HepG2 (cell line): ENCODE measurements around the gene DHX32. TPM values are rescaled to one million over a fixed set of nuclear protein-coding genes. Genes with fewer than 3 reads are reported as not detected.

Experiments
- ATF3 ChIP-seq: sonication (generic); formaldehyde crosslinking; IDR thresholded peaks from 2 replicates; pipeline ENCODE4 v1.4.0; 2020; ENCODE audit warnings: missing genetic modification reagents
- FOSL2 ChIP-seq: sonication (generic); formaldehyde crosslinking; IDR thresholded peaks from 2 replicates; pipeline ENCODE4 v1.4.0; 2020; ENCODE audit warnings: missing genetic modification reagents
- FOXC1 ChIP-seq: sonication (generic); formaldehyde crosslinking; IDR thresholded peaks from 2 replicates; pipeline ENCODE4 v1.8.0; 2022; ENCODE audit warnings: mild to moderate bottlenecking, missing genetic modification reagents, borderline replicate concordance
- JUNB ChIP-seq: sonication (generic); formaldehyde crosslinking; IDR thresholded peaks from 2 replicates; pipeline ENCODE4 v1.8.0; 2022; ENCODE audit warnings: missing genetic modification reagents, mild to moderate bottlenecking, borderline replicate concordance
- LCORL ChIP-seq, 2 experiments: fragments of 450-650 bp in 1 of 2; sonication (generic) in 1 of 2; formaldehyde crosslinking in 1 of 2; IDR thresholded peaks; 2 replicates each; pipeline versions ENCODE4 v1.5.0 to v1.6.1; 2017 to 2020; ENCODE audit warnings: antibody characterized with exemption in 1 of 2, missing genetic modification reagents in 1 of 2
- MED1 ChIP-seq: sonication (generic); formaldehyde crosslinking; IDR thresholded peaks from 2 replicates; pipeline ENCODE4 v1.4.0; 2020; ENCODE audit warnings: missing genetic modification reagents
- PATZ1 ChIP-seq: sonication (generic); formaldehyde crosslinking; IDR thresholded peaks from 2 replicates; pipeline ENCODE4 v1.4.0; 2020; ENCODE audit warnings: missing genetic modification reagents
- SOX13 ChIP-seq, 3 experiments: fragments of 450-650 bp in 1 of 3; sonication (generic) in 1 of 3; formaldehyde crosslinking in 1 of 3; IDR thresholded peaks in 2 of 3; conservative IDR thresholded peaks in 1 of 3; 2 replicates each; pipeline versions ENCODE4 v1.5.0 to v1.6.1; 2016 to 2020; ENCODE audit warnings: antibody characterized with exemption in 1 of 3, mild to moderate bottlenecking in 1 of 3, missing compliant biosample characterization in 1 of 3, missing genetic modification reagents in 1 of 3, moderate library complexity in 1 of 3
- ZNF121 ChIP-seq: sonication (generic); formaldehyde crosslinking; IDR thresholded peaks from 2 replicates; pipeline ENCODE4 v1.5.0; 2020; ENCODE audit warnings: mild to moderate bottlenecking, missing genetic modification reagents
- ZNF644 ChIP-seq: IDR thresholded peaks from 2 replicates; pipeline ENCODE4 v1.6.1; 2016; ENCODE audit warnings: low read depth
- ZNF770 ChIP-seq: sonication (generic); formaldehyde crosslinking; IDR thresholded peaks from 2 replicates; pipeline ENCODE4 v1.5.0; 2020; ENCODE audit warnings: mild to moderate bottlenecking, missing genetic modification reagents
- polyA plus RNA-seq, 8 experiments: library from polyadenylated mRNA; depleted of rRNA in 3 of 8; stranded (reverse) in 7 of 8; unstranded in 1 of 8; fragments of >200 nt; fragmentation: Illumina TruSeq in 4 of 8; extraction: Trizol in 4 of 8; gene quantifications; 2 replicates each; pipeline versions ENCODE4 v1.2.1 to v1.2.3, GENCODE V29; 2011 to 2016; ENCODE audit warnings: low read depth in 4 of 8, missing spikeins in 1 of 8, mixed read lengths in 1 of 8; ENCODE audit not compliant: insufficient read depth in 1 of 8
- total RNA-seq, 5 experiments: library from RNA; depleted of rRNA; stranded (reverse); fragments of >200 nt; fragmentation: Illumina TruSeq; extraction: Trizol; gene quantifications; 2 replicates each; pipeline ENCODE4 v1.2.3, GENCODE V29; 2016; ENCODE audit warnings: low read depth in 1 of 5
- TF ChIP-seq, protein P1 (sequence below): sonication (generic); formaldehyde crosslinking; conservative IDR thresholded peaks from 2 replicates; pipeline ENCODE4 v1.4.0; 2020; ENCODE audit warnings: mild to moderate bottlenecking, missing genetic modification reagents, moderate library complexity
- TF ChIP-seq, protein P2 (sequence below): sonication (generic); formaldehyde crosslinking; conservative IDR thresholded peaks from 2 replicates; pipeline ENCODE4 v1.8.1; 2023; ENCODE audit warnings: missing genetic modification reagents
- TF ChIP-seq, protein P3 (sequence below): sonication (generic); formaldehyde crosslinking; IDR thresholded peaks from 2 replicates; pipeline ENCODE4 v1.4.0; 2020; ENCODE audit warnings: missing genetic modification reagents, borderline replicate concordance

Gene DHX32
- total and polyA plus RNA-seq, 2 of the 13 experiments (the other 11 are each of a cell fraction or from before 2014, with no cell fraction given), result 15.5 to 16.5 TPM

DNA sequence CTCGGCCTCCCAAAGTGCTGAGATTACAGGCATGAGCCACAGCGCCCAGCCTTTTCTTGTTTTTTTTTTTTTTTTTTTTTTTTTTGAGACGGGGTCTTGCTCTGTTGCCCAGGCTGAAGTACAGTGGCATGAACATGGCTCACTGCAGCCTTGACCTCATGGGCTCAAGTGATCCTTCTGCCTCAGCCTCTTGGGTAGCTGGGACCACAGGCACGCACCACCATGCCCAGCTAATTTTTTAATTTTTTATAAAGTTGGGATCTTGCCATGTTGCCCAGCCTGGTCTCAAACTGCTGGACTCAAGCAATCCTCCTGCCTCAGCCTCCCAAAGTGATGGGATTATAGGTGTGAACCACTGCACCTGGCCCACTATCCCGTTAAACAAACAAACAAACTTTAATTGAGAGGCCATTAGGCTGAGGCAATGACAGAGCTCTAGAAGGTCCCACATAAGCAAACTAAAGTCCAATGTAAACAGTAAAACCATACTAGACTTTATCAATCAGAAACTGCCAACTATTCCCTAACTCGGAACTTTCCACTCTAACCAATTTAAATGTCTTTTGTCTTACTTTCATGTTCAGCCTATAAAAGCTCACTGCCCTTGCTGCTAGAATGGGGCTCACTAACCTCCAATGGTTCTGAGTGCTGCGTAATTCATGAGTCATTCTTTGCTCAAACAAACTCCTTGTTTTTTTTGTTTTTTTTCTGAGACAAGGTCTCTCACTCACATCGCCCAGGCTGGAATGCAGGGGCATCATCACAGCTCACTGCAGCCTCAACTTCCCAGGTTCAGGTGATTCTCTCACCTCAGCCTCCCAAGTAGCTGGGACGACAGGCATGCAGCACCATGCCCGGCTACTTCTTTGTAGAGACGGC, 1.9 kb downstream of the DHX32 start (continued):
- TF ChIP-seq PATZ1 (CRISPR knock-in tag), result no peak
- no peak for TF ChIP-seq FOXC1
- TF ChIP-seq FOSL2 (CRISPR knock-in tag), result peak; percentile 96
- TF ChIP-seq, protein P1, sequence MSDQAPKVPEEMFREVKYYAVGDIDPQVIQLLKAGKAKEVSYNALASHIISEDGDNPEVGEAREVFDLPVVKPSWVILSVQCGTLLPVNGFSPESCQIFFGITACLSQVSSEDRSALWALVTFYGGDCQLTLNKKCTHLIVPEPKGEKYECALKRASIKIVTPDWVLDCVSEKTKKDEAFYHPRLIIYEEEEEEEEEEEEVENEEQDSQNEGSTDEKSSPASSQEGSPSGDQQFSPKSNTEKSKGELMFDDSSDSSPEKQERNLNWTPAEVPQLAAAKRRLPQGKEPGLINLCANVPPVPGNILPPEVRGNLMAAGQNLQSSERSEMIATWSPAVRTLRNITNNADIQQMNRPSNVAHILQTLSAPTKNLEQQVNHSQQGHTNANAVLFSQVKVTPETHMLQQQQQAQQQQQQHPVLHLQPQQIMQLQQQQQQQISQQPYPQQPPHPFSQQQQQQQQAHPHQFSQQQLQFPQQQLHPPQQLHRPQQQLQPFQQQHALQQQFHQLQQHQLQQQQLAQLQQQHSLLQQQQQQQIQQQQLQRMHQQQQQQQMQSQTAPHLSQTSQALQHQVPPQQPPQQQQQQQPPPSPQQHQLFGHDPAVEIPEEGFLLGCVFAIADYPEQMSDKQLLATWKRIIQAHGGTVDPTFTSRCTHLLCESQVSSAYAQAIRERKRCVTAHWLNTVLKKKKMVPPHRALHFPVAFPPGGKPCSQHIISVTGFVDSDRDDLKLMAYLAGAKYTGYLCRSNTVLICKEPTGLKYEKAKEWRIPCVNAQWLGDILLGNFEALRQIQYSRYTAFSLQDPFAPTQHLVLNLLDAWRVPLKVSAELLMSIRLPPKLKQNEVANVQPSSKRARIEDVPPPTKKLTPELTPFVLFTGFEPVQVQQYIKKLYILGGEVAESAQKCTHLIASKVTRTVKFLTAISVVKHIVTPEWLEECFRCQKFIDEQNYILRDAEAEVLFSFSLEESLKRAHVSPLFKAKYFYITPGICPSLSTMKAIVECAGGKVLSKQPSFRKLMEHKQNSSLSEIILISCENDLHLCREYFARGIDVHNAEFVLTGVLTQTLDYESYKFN (CRISPR knock-in tag), result peak; percentile 22; the same call in 1 of the 2 replicates
- 0 out of 2 replicates have a peak, but pooled peaks have one; percentile 14 for TF ChIP-seq MED1
- 0 out of 2 replicates have a peak, but pooled peaks have one; percentile 49 for TF ChIP-seq ZNF644 (CRISPR knock-in tag)
- TF ChIP-seq, protein P2, sequence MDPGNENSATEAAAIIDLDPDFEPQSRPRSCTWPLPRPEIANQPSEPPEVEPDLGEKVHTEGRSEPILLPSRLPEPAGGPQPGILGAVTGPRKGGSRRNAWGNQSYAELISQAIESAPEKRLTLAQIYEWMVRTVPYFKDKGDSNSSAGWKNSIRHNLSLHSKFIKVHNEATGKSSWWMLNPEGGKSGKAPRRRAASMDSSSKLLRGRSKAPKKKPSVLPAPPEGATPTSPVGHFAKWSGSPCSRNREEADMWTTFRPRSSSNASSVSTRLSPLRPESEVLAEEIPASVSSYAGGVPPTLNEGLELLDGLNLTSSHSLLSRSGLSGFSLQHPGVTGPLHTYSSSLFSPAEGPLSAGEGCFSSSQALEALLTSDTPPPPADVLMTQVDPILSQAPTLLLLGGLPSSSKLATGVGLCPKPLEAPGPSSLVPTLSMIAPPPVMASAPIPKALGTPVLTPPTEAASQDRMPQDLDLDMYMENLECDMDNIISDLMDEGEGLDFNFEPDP (CRISPR knock-in tag), result no peak
- peak; percentile 50; the same call in 1 of the 2 replicates for TF ChIP-seq JUNB
- peak; percentile 88 for TF ChIP-seq ZNF121 (CRISPR knock-in tag)
- TF ChIP-seq ZNF770, result 0 out of 2 replicates have a peak, but pooled peaks have one; percentile 19
- no peak for TF ChIP-seq SOX13 (IDR thresholded peaks at IDR 0.05)
- peak in 1 of 2 experiments; percentile 41; a peak in 1 of 4 replicates for TF ChIP-seq SOX13 (CRISPR knock-in tag; conservative IDR thresholded peaks at IDR 0.05 in 1 of 2, IDR thresholded peaks at IDR 0.05 in 1 of 2)
- TF ChIP-seq, protein P3, sequence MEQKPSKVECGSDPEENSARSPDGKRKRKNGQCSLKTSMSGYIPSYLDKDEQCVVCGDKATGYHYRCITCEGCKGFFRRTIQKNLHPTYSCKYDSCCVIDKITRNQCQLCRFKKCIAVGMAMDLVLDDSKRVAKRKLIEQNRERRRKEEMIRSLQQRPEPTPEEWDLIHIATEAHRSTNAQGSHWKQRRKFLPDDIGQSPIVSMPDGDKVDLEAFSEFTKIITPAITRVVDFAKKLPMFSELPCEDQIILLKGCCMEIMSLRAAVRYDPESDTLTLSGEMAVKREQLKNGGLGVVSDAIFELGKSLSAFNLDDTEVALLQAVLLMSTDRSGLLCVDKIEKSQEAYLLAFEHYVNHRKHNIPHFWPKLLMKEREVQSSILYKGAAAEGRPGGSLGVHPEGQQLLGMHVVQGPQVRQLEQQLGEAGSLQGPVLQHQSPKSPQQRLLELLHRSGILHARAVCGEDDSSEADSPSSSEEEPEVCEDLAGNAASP, result no peak
- TF ChIP-seq ATF3, result 0 out of 2 replicates have a peak, but pooled peaks have one; percentile 55
- no peak for TF ChIP-seq LCORL (IDR thresholded peaks at IDR 0.05)
- TF ChIP-seq LCORL (CRISPR knock-in tag; IDR thresholded peaks at IDR 0.05), result peak; percentile 38; the same call in 1 of the 2 replicates
